Measurements from ENCODE around the gene LILRA6. TPM values are rescaled to one million over a fixed set of nuclear protein-coding genes. Genes with fewer than 3 reads are reported as not detected.
A peak's percentile ranks its signal among the peaks of the same experiment; 100 is the strongest.

Gene LILRA6
- polyA plus RNA-seq, 3 donors: 65.7 to 150 (median 143) TPM

GRCh38 chr19:54188215-54188871, 54.2 kb downstream of the LILRA6 start:
- H3K4me2 ChIP-seq (replicated peaks; ENCODE audit: extremely low read depth, low read length, poor library complexity, severe bottlenecking): peak overlapping the region; percentile 93
- H3K4me3 Mint-ChIP-seq: peak overlapping the region; percentile 88 to 95
- H3K4me3 ChIP-seq (replicated peaks in 1 of 3; ENCODE audit: low read depth in 2 of 3, low read length in 3 of 3): peak overlapping the region; percentile 63 to 97 (median 89)
- H3K9me3 ChIP-seq (replicated peaks in 1 of 2; ENCODE audit: control insufficient read depth in 1 of 2, insufficient read depth in 1 of 2, low read length in 2 of 2): no peaks in the 10 kb centered on the region
- peaks cover 36% of the 10 kb centered on the region for H3K4me1 Mint-ChIP-seq
- peaks cover 47% of the 10 kb centered on the region for H3K79me2 ChIP-seq (ENCODE audit: insufficient read depth, low read length)
- H3K4me1 ChIP-seq (ENCODE audit: control insufficient read depth in 1 of 2, insufficient read depth in 2 of 2, low read length in 2 of 2): peaks cover 30 to 46% of the 10 kb centered on the region in 2 donors
- peaks cover 0 to 3% (median 1%) of the 10 kb centered on the region in 3 donors for H3K27me3 Mint-ChIP-seq (ENCODE audit: low read depth in 3 of 3)
- peaks cover 0 to 2% (median 0%) of the 10 kb centered on the region in 7 donors for H3K9me3 Mint-ChIP-seq
- H3K27ac Mint-ChIP-seq: peak overlapping the region; percentile 89 to 100 (median 92)
- intact Hi-C loops (cut with micrococcal nuclease): no loop called here
- 0% methylated on average over 7 of the region's 12 CpGs for WGBS (ENCODE audit: insufficient coverage)
- H3K36me3 ChIP-seq (replicated peaks in 1 of 2; ENCODE audit: control insufficient read depth in 1 of 2, insufficient read depth in 2 of 2, low read length in 2 of 2): peaks cover 27 to 44% of the 10 kb centered on the region in 2 donors
- no peaks in the 10 kb centered on the region for H3K27me3 ChIP-seq (ENCODE audit: control insufficient read depth in 2 of 2, insufficient read depth in 2 of 2, low read length in 2 of 2)
- peak overlapping the region; percentile 91 for H3K9ac ChIP-seq (ENCODE audit: insufficient read depth, low read length, poor library complexity, severe bottlenecking)
- peak in 2 of 3 donors; percentile 70 to 73 for DNase-seq
- peaks cover 53% of the 10 kb centered on the region for H4K20me1 ChIP-seq (ENCODE audit: insufficient read depth, low read length)
- H3K36me3 Mint-ChIP-seq: peaks cover 42 to 52% of the 10 kb centered on the region in 2 donors
- peak overlapping the region; percentile 17 for H2AFZ ChIP-seq (ENCODE audit: insufficient read depth, low read depth, low read length, poor library complexity, severe bottlenecking)
- peak overlapping the region; percentile 98 to 99 for H3K27ac ChIP-seq (ENCODE audit: low read depth in 1 of 2, low read length in 2 of 2)
- TF ChIP-seq CTCF (IDR thresholded peaks at IDR 0.05): no peak

GRCh38 chr19:54186934-54187381, 55.6 kb downstream of the LILRA6 start:
- Mint-ChIP-seq H3K27ac (peak overlapping the region in 4 of 7 donors; percentile 8 to 97 (median 88)), H3K4me3 (no peak overlapping the region), H3K36me3 (peaks cover 37 to 50% of the 10 kb centered on the region in 2 donors), H3K9me3 (peaks cover 0 to 2% (median 0%) of the 10 kb centered on the region in 7 donors), H3K4me1 (peaks cover 24% of the 10 kb centered on the region), H3K27me3 (ENCODE audit: low read depth in 3 of 3) (peaks cover 0 to 2% (median 1%) of the 10 kb centered on the region in 3 donors)
- Histone ChIP-seq H3K9me3 (replicated peaks in 1 of 2; ENCODE audit: control insufficient read depth in 1 of 2, insufficient read depth in 1 of 2, low read length in 2 of 2) (no peaks in the 10 kb centered on the region), H3K27me3 (ENCODE audit: control insufficient read depth in 2 of 2, insufficient read depth in 2 of 2, low read length in 2 of 2) (no peaks in the 10 kb centered on the region), H2AFZ (ENCODE audit: insufficient read depth, low read depth, low read length, poor library complexity, severe bottlenecking) (no peak overlapping the region), H3K4me2 (replicated peaks; ENCODE audit: extremely low read depth, low read length, poor library complexity, severe bottlenecking) (no peak overlapping the region), H3K27ac (ENCODE audit: low read depth in 1 of 2, low read length in 2 of 2) (no peak overlapping the region), H3K4me1 (ENCODE audit: control insufficient read depth in 1 of 2, insufficient read depth in 2 of 2, low read length in 2 of 2) (peaks cover 22 to 32% of the 10 kb centered on the region in 2 donors), H3K79me2 (ENCODE audit: insufficient read depth, low read length) (peaks cover 33% of the 10 kb centered on the region), H3K9ac (ENCODE audit: insufficient read depth, low read length, poor library complexity, severe bottlenecking) (no peak overlapping the region), H4K20me1 (ENCODE audit: insufficient read depth, low read length) (peaks cover 45% of the 10 kb centered on the region), H3K36me3 (replicated peaks in 1 of 2; ENCODE audit: control insufficient read depth in 1 of 2, insufficient read depth in 2 of 2, low read length in 2 of 2) (peaks cover 32 to 41% of the 10 kb centered on the region in 2 donors), H3K4me3 (replicated peaks in 1 of 3; ENCODE audit: low read depth in 2 of 3, low read length in 3 of 3) (no peak overlapping the region)
- no peak for TF ChIP-seq CTCF (IDR thresholded peaks at IDR 0.05)
- no peak for DNase-seq
- WGBS (ENCODE audit: insufficient coverage): 90% methylated on average over 7 of the region's 11 CpGs
- intact Hi-C loops (cut with micrococcal nuclease): no loop called here

Small RNA genes lying within 50 kb of the gene (small RNA-seq; reads per million reads assigned to genes)
- gene MIR4752 (ENCODE audit: insufficient read length, low read depth) (not detected), gene RNU6-1307P (ENCODE audit: insufficient read length, low read depth) (not detected)

Other genes with a start within 250 kb of the LILRA6 start
- 100 to 1,000 TPM in 2 of 3 donors, 1 to 10 TPM in 1; 3.7 to 172 (median 137) TPM for gene VSTM1, start 178.9 kb downstream of the LILRA6 start, polyA plus RNA-seq
- gene TARM1, start 161.4 kb downstream of the LILRA6 start, polyA plus RNA-seq: 1 to 10 TPM in 1 of 3 donors, under 1 TPM in 1, not detected in 1; 0.89 to 1.2 TPM
- gene OSCAR, start 142.0 kb downstream of the LILRA6 start, polyA plus RNA-seq: 100 to 1,000 TPM in 2 of 3 donors, 10 to 100 TPM in 1; 81.4 to 270 (median 126) TPM
- 100 to 1,000 TPM in 2 of 3 donors, 10 to 100 TPM in 1; 46.4 to 396 (median 333) TPM for gene NDUFA3, start 139.9 kb downstream of the LILRA6 start, polyA plus RNA-seq
- 10 to 100 TPM in 1 of 3 donors, 1 to 10 TPM in 2; 7.0 to 11.5 (median 9.5) TPM for gene TFPT, start 127.1 kb downstream of the LILRA6 start, polyA plus RNA-seq
- gene PRPF31, start 127.0 kb downstream of the LILRA6 start, polyA plus RNA-seq: 10 to 100 TPM; 34.4 to 51.8 (median 37.6) TPM
- 10 to 100 TPM in 1 of 3 donors, 1 to 10 TPM in 2; 3.0 to 22.5 (median 4.2) TPM for gene CNOT3, start 105.0 kb downstream of the LILRA6 start, polyA plus RNA-seq
- 1 to 10 TPM; 3.4 to 5.4 (median 4.2) TPM for gene LENG1, start 83.1 kb downstream of the LILRA6 start, polyA plus RNA-seq
- gene TMC4, start 69.6 kb downstream of the LILRA6 start, polyA plus RNA-seq: 1 to 10 TPM; 1.5 to 2.5 (median 2.1) TPM
- 100 to 1,000 TPM in 2 of 3 donors, 10 to 100 TPM in 1; 84.0 to 115 (median 111) TPM for gene MBOAT7, start 53.2 kb downstream of the LILRA6 start, polyA plus RNA-seq
- gene TSEN34, start 51.5 kb downstream of the LILRA6 start, polyA plus RNA-seq: 100 to 1,000 TPM in 2 of 3 donors, 10 to 100 TPM in 1; 59.3 to 125 (median 109) TPM
- 1,000 to 10,000 TPM in 1 of 3 donors, 100 to 1,000 TPM in 2; 756 to 4,259 (median 983) TPM for gene RPS9, start 41.9 kb downstream of the LILRA6 start, polyA plus RNA-seq
- 100 to 1,000 TPM in 2 of 3 donors, 10 to 100 TPM in 1; 62.9 to 455 (median 104) TPM for gene LILRB3, start 19.8 kb downstream of the LILRA6 start, polyA plus RNA-seq
- 1 to 10 TPM in 1 of 3 donors, under 1 TPM in 2; 0.14 to 1.1 (median 0.17) TPM for gene LILRB5, start 14.5 kb upstream of the LILRA6 start, polyA plus RNA-seq
- 100 to 1,000 TPM; 111 to 574 (median 172) TPM for gene LILRB2, start 38.3 kb upstream of the LILRA6 start, polyA plus RNA-seq
- 100 to 1,000 TPM; 348 to 580 (median 516) TPM for gene LILRA5, start 70.4 kb upstream of the LILRA6 start, polyA plus RNA-seq
- 1 to 10 TPM in 2 of 3 donors, under 1 TPM in 1; 0.07 to 3.4 (median 2.2) TPM for gene LILRA4, start 96.4 kb upstream of the LILRA6 start, polyA plus RNA-seq
- 100 to 1,000 TPM in 1 of 3 donors, 10 to 100 TPM in 2; 48.0 to 202 (median 73.8) TPM for gene LAIR1, start 122.1 kb upstream of the LILRA6 start, polyA plus RNA-seq
- not detected for gene TTYH1, start 172.7 kb upstream of the LILRA6 start, polyA plus RNA-seq
- 100 to 1,000 TPM in 1 of 3 donors, 1 to 10 TPM in 2; 3.6 to 341 (median 5.8) TPM for gene LENG8, start 206.4 kb upstream of the LILRA6 start, polyA plus RNA-seq
- 1 to 10 TPM in 1 of 3 donors, under 1 TPM in 1, not detected in 1; 0.15 to 2.0 TPM for gene LENG9, start 221.0 kb upstream of the LILRA6 start, polyA plus RNA-seq
- gene CDC42EP5, start 230.5 kb upstream of the LILRA6 start, polyA plus RNA-seq: not detected